Sigmoid colon (tissue), 7 donors: Measurements from ENCODE around the gene B4GALT2. TPM values are rescaled to one million over a fixed set of nuclear protein-coding genes. Genes with fewer than 3 reads are reported as not detected.

Source experiments
- DNase-seq: peaks from one replicate; pipeline ENCODE4 v3.0.0-alpha.2; 2019
- H3K27ac ChIP-seq, 4 donors: fragments of 200-600 bp; sonication (generic); one replicate each; pipeline ENCODE4 v1.5.1; 2016 to 2019; ENCODE audit warnings: mild to moderate bottlenecking in 1 of 4
- H3K27me3 ChIP-seq, 3 donors: fragments of 200-600 bp; sonication (generic); one replicate each; pipeline ENCODE4 v1.5.1; 2019; ENCODE audit warnings: mild to moderate bottlenecking in 1 of 3
- H3K36me3 ChIP-seq, 4 donors: fragments of 200-600 bp; sonication (generic); one replicate each; pipeline ENCODE4 v1.5.1; 2016 to 2019
- H3K4me1 ChIP-seq, 4 donors: fragments of 200-600 bp; sonication (generic); one replicate each; pipeline ENCODE4 v1.5.1; 2017 to 2019
- H3K4me3 ChIP-seq, 4 donors: fragments of 200-600 bp; sonication (generic); one replicate each; pipeline ENCODE4 v1.5.1; 2017 to 2019; ENCODE audit warnings: mild to moderate bottlenecking in 2 of 4, moderate library complexity in 1 of 4
- H3K9me3 ChIP-seq, 4 donors: fragments of 200-600 bp in 3 of 4; sonication (generic) in 3 of 4; one replicate each; pipeline versions ENCODE4 v1.5.1 to v1.6.1; 2013 to 2019
- CTCF ChIP-seq, 4 experiments: fragments of 450-650 bp in 3 of 4; fragments of 200-600 bp in 1 of 4; IDR thresholded peaks; one replicate each; pipeline ENCODE4 v1.5.1; 2016 to 2019; ENCODE audit warnings: antibody characterized with exemption in 4 of 4, mild to moderate bottlenecking in 3 of 4, moderate library complexity in 2 of 4
- EP300 ChIP-seq, 4 donors: sonication (generic); formaldehyde crosslinking; IDR thresholded peaks; one replicate each; pipeline ENCODE4 v1.6.1; 2017; ENCODE audit warnings: antibody characterized with exemption in 4 of 4
- POLR2A ChIP-seq, 2 donors: fragments of 450-650 bp; IDR thresholded peaks; one replicate each; pipeline ENCODE4 v1.6.1; 2016; ENCODE audit warnings: antibody characterized with exemption in 2 of 2, mild to moderate bottlenecking in 2 of 2, moderate library complexity in 2 of 2
- POLR2AphosphoS5 ChIP-seq, 4 donors: sonication (generic); formaldehyde crosslinking; IDR thresholded peaks; one replicate each; pipeline ENCODE4 v1.6.1; 2017; ENCODE audit warnings: antibody characterized with exemption in 4 of 4
- WGBS, 2 donors: extraction: QIAGEN DNeasy Blood & Tissue Kit; methylation state at CpG; one replicate each; pipeline ENCODE4 v1.1.7; 2013; 5-methylcytosine and 5-hydroxymethylcytosine counted together
- intact Hi-C: fragments of 100-400 bp; cut with DNase I; formaldehyde crosslinking; loops from one replicate; pipeline ENCODE4 v1.15.1; 2023
- polyA plus RNA-seq, 3 donors: library from polyadenylated mRNA; stranded (reverse); fragments of 200-250 nt; gene quantifications; one replicate each; pipeline ENCODE4 v1.2.3, GENCODE V29; 2013
- total RNA-seq, 4 donors: library from RNA; depleted of rRNA; stranded (reverse); fragments of >200 nt; gene quantifications; one replicate each; pipeline ENCODE4 v1.1.0, GENCODE V29; 2016
- donor health status: healthy with polysubstance abuse.
- donor health status: Bipolar disorder and iron deficiency.
- donor health status: healthy.

The B4GALT2 gene
- total and polyA plus RNA-seq, 7 donors = 14.8 to 55.9 (median 32.0) TPM

- no peak for DNase-seq
- Histone ChIP-seq H3K4me1 (peaks cover 0 to 6% (median 3%) of the 10 kb centered on the region in 4 donors), H3K27ac (no peak overlapping the region), H3K9me3 (no peaks in the 10 kb centered on the region), H3K27me3 (no peaks in the 10 kb centered on the region), H3K4me3 (no peak overlapping the region), H3K36me3 (peaks cover 8 to 39% (median 9%) of the 10 kb centered on the region in 4 donors)
- 86 to 88% methylated on average over 8 of the region's 8 CpGs for WGBS, 2 donors
- intact Hi-C loops = loop anchor here (10.0 kb wide), 1 partner anchor 593 kb away; no protein-coding TSS in a partner anchor
- TF ChIP-seq POLR2A (IDR thresholded peaks at IDR 0.05) (no peak), CTCF (IDR thresholded peaks at IDR 0.05) (no peak), EP300 (IDR thresholded peaks at IDR 0.05) (no peak), POLR2AphosphoS5 (IDR thresholded peaks at IDR 0.05) (no peak)
Observed at GRCh38 chr1:44002165-44002564, 23.2 kb downstream of the B4GALT2 start.

GRCh38 chr1:44002606-44003157 is 23.7 kb downstream of the B4GALT2 start:
- no peaks in the 10 kb centered on the region for H3K27me3 ChIP-seq
- intact Hi-C loops = loop anchor here (10.0 kb wide), 1 partner anchor 592 kb away; no protein-coding TSS in a partner anchor
- 89 to 90% methylated on average over 14 of the region's 14 CpGs for WGBS, 2 donors
- no peak for DNase-seq
- H3K4me1 ChIP-seq = peaks cover 0 to 6% (median 3%) of the 10 kb centered on the region in 4 donors
- H3K27ac ChIP-seq = no peak overlapping the region
- TF ChIP-seq EP300 (IDR thresholded peaks at IDR 0.05) = no peak
- TF ChIP-seq CTCF (IDR thresholded peaks at IDR 0.05) = no peak
- TF ChIP-seq POLR2A (IDR thresholded peaks at IDR 0.05) = no peak
- no peak for TF ChIP-seq POLR2AphosphoS5 (IDR thresholded peaks at IDR 0.05)
- H3K9me3 ChIP-seq = no peaks in the 10 kb centered on the region
- no peak overlapping the region for H3K4me3 ChIP-seq
- peaks cover 8 to 43% (median 9%) of the 10 kb centered on the region in 4 donors for H3K36me3 ChIP-seq

GRCh38 chr1:44008259-44008658 is 29.2 kb downstream of the B4GALT2 start:
- no peak for DNase-seq
- TF ChIP-seq POLR2A (IDR thresholded peaks at IDR 0.05) (no peak), POLR2AphosphoS5 (IDR thresholded peaks at IDR 0.05) (no peak), EP300 (IDR thresholded peaks at IDR 0.05) (no peak), CTCF (IDR thresholded peaks at IDR 0.05) (no peak)
- intact Hi-C loops = loop anchor here (10.0 kb wide), 1 partner anchor 587 kb away; no protein-coding TSS in a partner anchor
- no peak overlapping the region for H3K4me3 ChIP-seq
- H3K27ac ChIP-seq = no peak overlapping the region
- peaks cover 0 to 6% (median 3%) of the 10 kb centered on the region in 4 donors for H3K4me1 ChIP-seq
- WGBS, 2 donors = 96 to 97% methylated on average over 12 of the region's 12 CpGs
- H3K9me3 ChIP-seq = no peaks in the 10 kb centered on the region
- H3K27me3 ChIP-seq = no peaks in the 10 kb centered on the region
- H3K36me3 ChIP-seq = peaks cover 0 to 19% (median 0%) of the 10 kb centered on the region in 4 donors

GRCh38 chr1:44010935-44011471 is 32.0 kb downstream of the B4GALT2 start:
- DNase-seq = no peak
- no peaks in the 10 kb centered on the region for H3K27me3 ChIP-seq
- 86 to 91% methylated on average over 11 of the region's 11 CpGs for WGBS, 2 donors
- peaks cover 0 to 19% (median 0%) of the 10 kb centered on the region in 4 donors for H3K36me3 ChIP-seq
- peaks cover 0 to 3% (median under 1%) of the 10 kb centered on the region in 4 donors for H3K4me1 ChIP-seq
- H3K9me3 ChIP-seq = no peaks in the 10 kb centered on the region
- intact Hi-C loops = no loop called here
- no peak overlapping the region for H3K4me3 ChIP-seq
- TF ChIP-seq POLR2AphosphoS5 (IDR thresholded peaks at IDR 0.05) (no peak), EP300 (IDR thresholded peaks at IDR 0.05) (no peak), POLR2A (IDR thresholded peaks at IDR 0.05) (no peak), CTCF (IDR thresholded peaks at IDR 0.05) (no peak)
- H3K27ac ChIP-seq = no peak overlapping the region
